Stomach (tissue), 9 donors: Measurements from ENCODE around the gene PTPRT. TPM values are rescaled to one million over a fixed set of nuclear protein-coding genes. Genes with fewer than 3 reads are reported as not detected.

Experiments used
- DNase-seq, 2 donors: peaks; one replicate each; pipeline versions ENCODE4 v3.0.0 to v3.0.0-alpha.2; 2013 to 2019
- H3K27ac ChIP-seq, 5 donors: fragments of 200-600 bp in 4 of 5; sonication (generic) in 4 of 5; one replicate each; pipeline ENCODE4 v1.5.1; 2013 to 2019; ENCODE audit warnings: mild to moderate bottlenecking in 1 of 5, moderate library complexity in 1 of 5
- H3K27me3 ChIP-seq, 3 donors: fragments of 200-600 bp; sonication (generic); one replicate each; pipeline ENCODE4 v1.5.1; 2017 to 2019; ENCODE audit warnings: mixed run types in 1 of 3
- H3K36me3 ChIP-seq, 4 donors: fragments of 200-600 bp; sonication (generic); 1 replicate in 3 of 4; 2 replicates in 1 of 4; pipeline ENCODE4 v1.5.1; 2016 to 2019
- H3K4me1 ChIP-seq, 4 donors: fragments of 200-600 bp; sonication (generic); one replicate each; pipeline ENCODE4 v1.5.1; 2016 to 2019
- H3K4me3 ChIP-seq, 4 donors: fragments of 200-600 bp; sonication (generic) in 3 of 4; one replicate each; pipeline ENCODE4 v1.5.1; 2016 to 2019; ENCODE audit warnings: mild to moderate bottlenecking in 1 of 4
- H3K9me3 ChIP-seq, 4 donors: fragments of 200-600 bp; sonication (generic); one replicate each; pipeline ENCODE4 v1.5.1; 2016 to 2019
- CTCF ChIP-seq, 7 experiments: fragments of 450-650 bp in 4 of 7; fragments of 200-600 bp in 3 of 7; sonication (generic) in 3 of 7; IDR thresholded peaks; one replicate each; pipeline ENCODE4 v1.5.1; 2016 to 2019; ENCODE audit warnings: antibody characterized with exemption in 7 of 7, control low read depth in 2 of 7, mild to moderate bottlenecking in 1 of 7
- EP300 ChIP-seq: sonication (generic); formaldehyde crosslinking; IDR thresholded peaks from one replicate; pipeline ENCODE4 v1.6.1; 2017; ENCODE audit warnings: antibody characterized with exemption
- POLR2A ChIP-seq, 4 donors: fragments of 450-650 bp; IDR thresholded peaks; one replicate each; pipeline ENCODE4 v1.6.1; 2016; ENCODE audit warnings: antibody characterized with exemption in 4 of 4, control low read depth in 2 of 4, mild to moderate bottlenecking in 1 of 4, moderate library complexity in 1 of 4
- POLR2AphosphoS5 ChIP-seq, 3 donors: sonication (generic); formaldehyde crosslinking; IDR thresholded peaks; one replicate each; pipeline ENCODE4 v1.6.1; 2016; ENCODE audit warnings: antibody characterized with exemption in 3 of 3
- WGBS, 5 donors: extraction: QIAGEN DNeasy Blood & Tissue Kit in 3 of 5; methylation state at CpG; one replicate each; pipeline versions ENCODE4 v1.1.5 to v1.1.7; 2013 to 2018; 5-methylcytosine and 5-hydroxymethylcytosine counted together
- intact Hi-C: fragments of 100-400 bp; cut with DNase I; formaldehyde crosslinking; loops from one replicate; pipeline ENCODE4 v1.15.1; 2023; ENCODE audit warnings: low total_unique reads
- polyA plus RNA-seq, 3 donors: library from polyadenylated mRNA; stranded (reverse); fragments of 200-250 nt; gene quantifications; one replicate each; pipeline ENCODE4 v1.2.3, GENCODE V29; 2013
- total RNA-seq, 5 donors: library from RNA; depleted of rRNA; stranded (reverse); fragments of >200 nt; gene quantifications; one replicate each; pipeline versions ENCODE4 v1.1.0 to v1.2.3, GENCODE V29; 2014 to 2016
- donor health status: healthy with polysubstance abuse.
- donor health status: Bipolar disorder and iron deficiency.
- donor health status: healthy.

Gene PTPRT
- total and polyA plus RNA-seq, 8 donors: 0.05 to 11.6 (median 1.7) TPM; not detected in 2

- H3K27ac ChIP-seq: no peak overlapping the region
- WGBS, 5 donors: 49 to 68% (median 63%) methylated on average over 6 of the region's 6 CpGs
- DNase-seq: peak in 1 of 2 donors; percentile 24
- H3K4me3 ChIP-seq: no peak overlapping the region
- peaks cover 0 to 6% (median 0%) of the 10 kb centered on the region in 4 donors for H3K4me1 ChIP-seq
- no peaks in the 10 kb centered on the region for H3K9me3 ChIP-seq
- TF ChIP-seq CTCF (IDR thresholded peaks at IDR 0.05) (no peak), POLR2A (IDR thresholded peaks at IDR 0.05) (no peak), EP300 (no peak), POLR2AphosphoS5 (IDR thresholded peaks at IDR 0.05) (no peak)
- H3K27me3 ChIP-seq: no peaks in the 10 kb centered on the region
- intact Hi-C loops: no loop called here
- no peaks in the 10 kb centered on the region for H3K36me3 ChIP-seq
Measured at GRCh38 chr20:42474646-42475045, 715.1 kb downstream of the PTPRT start.

- no peaks in the 10 kb centered on the region for H3K36me3 ChIP-seq
- no peaks in the 10 kb centered on the region for H3K9me3 ChIP-seq
- intact Hi-C loops: no loop called here
- no peak for DNase-seq
- TF ChIP-seq POLR2AphosphoS5 (IDR thresholded peaks at IDR 0.05) (no peak), EP300 (no peak), CTCF (IDR thresholded peaks at IDR 0.05) (no peak), POLR2A (IDR thresholded peaks at IDR 0.05) (no peak)
- H3K4me3 ChIP-seq: no peak overlapping the region
- no peaks in the 10 kb centered on the region for H3K27me3 ChIP-seq
- H3K27ac ChIP-seq: no peak overlapping the region
- WGBS, 5 donors: 91 to 95% (median 94%) methylated on average over 19 of the region's 19 CpGs
- peaks cover 0 to 2% (median 0%) of the 10 kb centered on the region in 4 donors for H3K4me1 ChIP-seq
Measured at GRCh38 chr20:42472198-42472597, 717.5 kb downstream of the PTPRT start.

- Histone ChIP-seq H3K27me3 (no peaks in the 10 kb centered on the region), H3K4me3 (no peak overlapping the region), H3K27ac (no peak overlapping the region), H3K9me3 (no peaks in the 10 kb centered on the region), H3K4me1 (no peaks in the 10 kb centered on the region), H3K36me3 (no peaks in the 10 kb centered on the region)
- 55 to 100% (median 75%) methylated on average over 2 of the region's 2 CpGs for WGBS, 5 donors
- TF ChIP-seq POLR2AphosphoS5 (IDR thresholded peaks at IDR 0.05) (no peak), POLR2A (IDR thresholded peaks at IDR 0.05) (no peak), CTCF (IDR thresholded peaks at IDR 0.05) (no peak), EP300 (no peak)
- intact Hi-C loops: no loop called here
- DNase-seq: peak in 1 of 2 donors; percentile 11
Measured at GRCh38 chr20:42461965-42462593, 727.6 kb downstream of the PTPRT start.

GRCh38 chr20:42461291-42461690 is 728.4 kb downstream of the PTPRT start:
- TF ChIP-seq CTCF (IDR thresholded peaks at IDR 0.05) (no peak), POLR2AphosphoS5 (IDR thresholded peaks at IDR 0.05) (no peak), EP300 (no peak), POLR2A (IDR thresholded peaks at IDR 0.05) (no peak)
- Histone ChIP-seq H3K36me3 (no peaks in the 10 kb centered on the region), H3K9me3 (no peaks in the 10 kb centered on the region), H3K27ac (no peak overlapping the region), H3K27me3 (no peaks in the 10 kb centered on the region), H3K4me1 (no peaks in the 10 kb centered on the region), H3K4me3 (no peak overlapping the region)
- intact Hi-C loops: no loop called here
- WGBS, 5 donors: 57 to 65% (median 61%) methylated on average over 2 of the region's 2 CpGs
- DNase-seq: no peak
